Gastrocnemius medialis (tissue), 4 donors: Measurements from ENCODE around the gene RNF224. TPM values are rescaled to one million over a fixed set of nuclear protein-coding genes. Genes with fewer than 3 reads are reported as not detected.

ENCODE experiments used
- ATAC-seq, 2 donors: fragments of 150-250 bp; one replicate each; pipeline ENCODE4 v1.9.1; 2016
- DNase-seq, 2 donors: peaks; one replicate each; pipeline ENCODE4 v3.0.0-alpha.2; 2019
- H3K27ac ChIP-seq, 4 donors: fragments of 200-600 bp; sonication (generic); 1 replicate in 1 of 4; 2 replicates in 3 of 4; pipeline ENCODE4 v1.5.1; 2016 to 2018; ENCODE audit warnings: mild to moderate bottlenecking in 2 of 4, moderate library complexity in 1 of 4
- H3K27me3 ChIP-seq, 3 donors: fragments of 200-600 bp; sonication (generic) in 2 of 3; 1 replicate in 1 of 3; 2 replicates in 2 of 3; pipeline versions ENCODE4 v1.5.1 to v1.6.0; 2016 to 2019; ENCODE audit warnings: mild to moderate bottlenecking in 1 of 3, moderate library complexity in 1 of 3
- H3K36me3 ChIP-seq, 2 donors: fragments of 200-600 bp; sonication (generic) in 1 of 2; one replicate each; pipeline ENCODE4 v1.5.1; 2017 to 2018
- H3K4me1 ChIP-seq, 2 donors: fragments of 200-600 bp; sonication (generic) in 1 of 2; one replicate each; pipeline ENCODE4 v1.5.1; 2016 to 2017; ENCODE audit warnings: mild to moderate bottlenecking in 2 of 2
- H3K4me3 ChIP-seq, 4 donors: fragments of 200-600 bp; sonication (generic) in 3 of 4; 1 replicate in 1 of 4; 2 replicates in 3 of 4; pipeline ENCODE4 v1.5.1; 2016 to 2019; ENCODE audit warnings: mild to moderate bottlenecking in 2 of 4
- H3K9me3 ChIP-seq, 3 donors: fragments of 200-600 bp; sonication (generic) in 2 of 3; 1 replicate in 1 of 3; 2 replicates in 2 of 3; pipeline ENCODE4 v1.5.1; 2016 to 2019
- POLR2A ChIP-seq, 2 donors: fragments of 450-650 bp; IDR thresholded peaks; one replicate each; pipeline ENCODE4 v1.6.1; 2017; ENCODE audit warnings: antibody characterized with exemption in 2 of 2, mild to moderate bottlenecking in 2 of 2, moderate library complexity in 2 of 2
- in situ Hi-C, 4 donors: fragments of 200-750 bp; cut with MboI; loops; one replicate each; pipeline versions ENCODE4 v1.15.0 to v1.8.0; 2017; ENCODE audit warnings: low sequenced_read_pairs in 4 of 4
- intact Hi-C: fragments of 100-400 bp; cut with DNase I; formaldehyde crosslinking; loops from one replicate; pipeline ENCODE4 v1.15.1; 2023; ENCODE audit warnings: low total_unique reads
- total RNA-seq, 4 donors: library from RNA; depleted of rRNA; stranded (reverse); fragments of >200 nt; gene quantifications; one replicate each; pipeline versions ENCODE4 v1.1.0 to v1.2.3, GENCODE V29; 2016
- TF ChIP-seq, protein P1 (sequence below), 5 experiments: fragments of 450-650 bp in 3 of 5; fragments of 200-600 bp in 2 of 5; sonication (generic) in 2 of 5; IDR thresholded peaks in 4 of 5; conservative IDR thresholded peaks in 1 of 5; 1 replicate in 4 of 5; 2 replicates in 1 of 5; pipeline ENCODE4 v1.5.1; 2016 to 2019; ENCODE audit warnings: antibody characterized with exemption in 5 of 5, mild to moderate bottlenecking in 3 of 5, moderate library complexity in 3 of 5

The RNF224 gene
- total RNA-seq, 4 donors from 2014 or later, result not detected

DNA sequence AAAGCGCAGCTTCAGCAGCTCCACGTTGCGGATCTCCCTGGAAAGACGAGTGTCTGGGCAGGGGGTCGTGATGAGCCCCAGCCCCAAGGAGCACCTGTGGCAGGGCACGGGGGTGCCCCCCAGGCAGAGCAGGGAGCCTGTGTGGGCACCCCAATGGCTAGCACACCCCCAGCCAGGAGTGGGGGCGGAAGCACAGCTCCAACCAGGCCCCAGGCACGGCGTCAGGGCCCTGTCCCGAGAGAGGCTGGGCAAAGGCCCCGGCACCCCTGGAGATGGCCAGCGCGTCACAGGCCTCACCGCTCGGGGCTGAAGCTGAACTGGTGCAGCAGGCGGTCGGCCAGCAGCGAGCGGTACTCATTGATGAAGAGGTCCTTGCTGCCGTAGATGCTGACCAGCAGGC, 46.8 kb upstream of the RNF224 start:
- no peak overlapping the region for H3K27ac ChIP-seq
- H3K9me3 ChIP-seq, result no peaks in the 10 kb centered on the region
- TF ChIP-seq POLR2A (IDR thresholded peaks at IDR 0.05), result no peak
- TF ChIP-seq, protein P1, sequence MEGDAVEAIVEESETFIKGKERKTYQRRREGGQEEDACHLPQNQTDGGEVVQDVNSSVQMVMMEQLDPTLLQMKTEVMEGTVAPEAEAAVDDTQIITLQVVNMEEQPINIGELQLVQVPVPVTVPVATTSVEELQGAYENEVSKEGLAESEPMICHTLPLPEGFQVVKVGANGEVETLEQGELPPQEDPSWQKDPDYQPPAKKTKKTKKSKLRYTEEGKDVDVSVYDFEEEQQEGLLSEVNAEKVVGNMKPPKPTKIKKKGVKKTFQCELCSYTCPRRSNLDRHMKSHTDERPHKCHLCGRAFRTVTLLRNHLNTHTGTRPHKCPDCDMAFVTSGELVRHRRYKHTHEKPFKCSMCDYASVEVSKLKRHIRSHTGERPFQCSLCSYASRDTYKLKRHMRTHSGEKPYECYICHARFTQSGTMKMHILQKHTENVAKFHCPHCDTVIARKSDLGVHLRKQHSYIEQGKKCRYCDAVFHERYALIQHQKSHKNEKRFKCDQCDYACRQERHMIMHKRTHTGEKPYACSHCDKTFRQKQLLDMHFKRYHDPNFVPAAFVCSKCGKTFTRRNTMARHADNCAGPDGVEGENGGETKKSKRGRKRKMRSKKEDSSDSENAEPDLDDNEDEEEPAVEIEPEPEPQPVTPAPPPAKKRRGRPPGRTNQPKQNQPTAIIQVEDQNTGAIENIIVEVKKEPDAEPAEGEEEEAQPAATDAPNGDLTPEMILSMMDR (IDR thresholded peaks at IDR 0.05 in 4 of 5, conservative IDR thresholded peaks at IDR 0.05 in 1 of 5), result no peak
- H3K36me3 ChIP-seq, result peaks cover 3 to 71% of the 10 kb centered on the region in 2 donors
- in situ Hi-C loops, result no loop called here
- H3K4me3 ChIP-seq, result no peak overlapping the region
- ATAC-seq (no peak), DNase-seq (no peak)
- H3K4me1 ChIP-seq, result no peaks in the 10 kb centered on the region
- intact Hi-C loops, result no loop called here
- H3K27me3 ChIP-seq, result no peaks in the 10 kb centered on the region

GRCh38 chr9:137181680-137182079, 45.6 kb upstream of the RNF224 start:
- no peak for TF ChIP-seq POLR2A (IDR thresholded peaks at IDR 0.05)
- Histone ChIP-seq H3K9me3 (no peaks in the 10 kb centered on the region), H3K4me3 (no peak overlapping the region), H3K27me3 (no peaks in the 10 kb centered on the region), H3K36me3 (peaks cover 3 to 71% of the 10 kb centered on the region in 2 donors), H3K4me1 (peaks cover 10 to 11% of the 10 kb centered on the region in 2 donors), H3K27ac (no peak overlapping the region)
- intact Hi-C loops (no loop called here), in situ Hi-C loops (no loop called here)
- no peak for ATAC-seq
- no peak for DNase-seq

- no peak overlapping the region for H3K4me3 ChIP-seq
- no peaks in the 10 kb centered on the region for H3K9me3 ChIP-seq
- no peaks in the 10 kb centered on the region for H3K27me3 ChIP-seq
- TF ChIP-seq POLR2A (IDR thresholded peaks at IDR 0.05), result no peak
- TF ChIP-seq, protein P1 (IDR thresholded peaks at IDR 0.05 in 4 of 5, conservative IDR thresholded peaks at IDR 0.05 in 1 of 5), result no peak
- in situ Hi-C loops (no loop called here), intact Hi-C loops (no loop called here)
- H3K4me1 ChIP-seq, result peaks cover 21 to 23% of the 10 kb centered on the region in 2 donors
- H3K36me3 ChIP-seq, result peaks cover 3 to 71% of the 10 kb centered on the region in 2 donors
- no peak overlapping the region for H3K27ac ChIP-seq
- ATAC-seq (no peak), DNase-seq (no peak)
Measured at GRCh38 chr9:137182836-137183235, 44.5 kb upstream of the RNF224 start.

DNA sequence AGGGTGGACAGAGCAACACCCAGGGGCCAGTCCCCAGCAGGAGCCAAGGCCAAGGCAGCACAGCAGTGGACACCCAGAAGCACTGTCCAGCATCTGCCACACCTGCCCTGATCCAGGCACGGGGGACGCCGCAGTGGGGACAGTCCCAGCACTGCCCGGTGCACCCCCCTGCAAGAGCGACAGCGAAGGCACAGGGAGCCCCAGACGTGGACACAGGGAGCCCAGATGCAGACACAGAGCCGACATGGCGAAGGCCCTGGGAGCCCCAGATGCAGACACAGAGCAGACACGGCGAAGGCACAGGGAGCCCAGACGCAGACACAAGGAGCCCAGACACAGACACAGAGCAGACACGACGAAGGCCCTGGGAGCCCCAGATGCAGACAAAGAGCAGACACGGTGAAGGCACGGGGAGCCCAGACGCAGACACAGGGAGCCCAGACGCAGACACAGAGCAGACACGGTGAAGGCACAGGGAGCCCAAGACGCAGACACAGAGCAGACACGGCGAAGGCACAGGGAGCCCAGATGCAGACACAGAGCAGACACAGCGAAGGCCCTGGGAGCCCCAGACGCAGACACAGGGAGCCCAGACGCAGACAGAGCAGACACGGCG, 43.2 kb upstream of the RNF224 start:
- H3K36me3 ChIP-seq, result peaks cover 3 to 61% of the 10 kb centered on the region in 2 donors
- in situ Hi-C loops, result no loop called here
- H3K4me3 ChIP-seq, result no peak overlapping the region
- no peak for TF ChIP-seq POLR2A (IDR thresholded peaks at IDR 0.05)
- TF ChIP-seq, protein P1 (IDR thresholded peaks at IDR 0.05 in 4 of 5, conservative IDR thresholded peaks at IDR 0.05 in 1 of 5), result no peak
- no peaks in the 10 kb centered on the region for H3K9me3 ChIP-seq
- ATAC-seq, result no peak
- no peaks in the 10 kb centered on the region for H3K27me3 ChIP-seq
- H3K27ac ChIP-seq, result no peak overlapping the region
- peaks cover 22 to 27% of the 10 kb centered on the region in 2 donors for H3K4me1 ChIP-seq
- DNase-seq, result no peak
- intact Hi-C loops, result no loop called here

- no peak for TF ChIP-seq POLR2A (IDR thresholded peaks at IDR 0.05)
- TF ChIP-seq, protein P1 (IDR thresholded peaks at IDR 0.05 in 4 of 5, conservative IDR thresholded peaks at IDR 0.05 in 1 of 5), result no peak
- Histone ChIP-seq H3K4me1 (peaks cover 32 to 37% of the 10 kb centered on the region in 2 donors), H3K4me3 (no peak overlapping the region), H3K27ac (no peak overlapping the region), H3K27me3 (no peaks in the 10 kb centered on the region), H3K36me3 (peaks cover 3 to 54% of the 10 kb centered on the region in 2 donors), H3K9me3 (no peaks in the 10 kb centered on the region)
- intact Hi-C loops, result no loop called here
- in situ Hi-C loops, result no loop called here
- no peak for ATAC-seq
- DNase-seq, result no peak
Measured at GRCh38 chr9:137184881-137185660, 42.2 kb upstream of the RNF224 start.
